Upper lobe of left lung (tissue), 6 donors: ENCODE results near the gene NUDT3. TPM values are rescaled to one million over a fixed set of nuclear protein-coding genes. Genes with fewer than 3 reads are reported as not detected.
"Not testable (repeated sequence)": the region's sequence is repeated elsewhere in the genome, so short reads cannot be mapped to it uniquely, and the experiment has no call there.

Source experiments
- ATAC-seq, 2 donors: fragments of 200-7000 bp; cut with Tn5 transposase; one replicate each; pipeline ENCODE4 v1.9.1; 2022; ENCODE audit warnings: mild to moderate bottlenecking in 2 of 2, moderate library complexity in 2 of 2; ENCODE audit not compliant: low FRiP score in 2 of 2
- DNase-seq, 2 donors: peaks; one replicate each; pipeline ENCODE4 v3.0.0-alpha.2; 2019 to 2020
- H3K27ac ChIP-seq, 4 donors: fragments of 200-600 bp; sonication (generic); one replicate each; pipeline ENCODE4 v1.5.1; 2016 to 2019
- H3K27me3 ChIP-seq, 4 donors: fragments of 200-600 bp; sonication (generic); one replicate each; pipeline ENCODE4 v1.5.1; 2017 to 2019
- H3K36me3 ChIP-seq, 4 donors: fragments of 200-600 bp; sonication (generic); one replicate each; pipeline ENCODE4 v1.5.1; 2016 to 2019
- H3K4me1 ChIP-seq, 4 donors: fragments of 200-600 bp; sonication (generic); one replicate each; pipeline ENCODE4 v1.5.1; 2018 to 2019
- H3K4me3 ChIP-seq, 4 donors: fragments of 200-600 bp; sonication (generic); one replicate each; pipeline ENCODE4 v1.5.1; 2017 to 2019; ENCODE audit warnings: mild to moderate bottlenecking in 2 of 4, moderate library complexity in 1 of 4
- H3K9me3 ChIP-seq, 4 donors: fragments of 200-600 bp; sonication (generic); one replicate each; pipeline ENCODE4 v1.5.1; 2018 to 2019
- CTCF ChIP-seq, 6 experiments: fragments of 450-650 bp in 4 of 6; fragments of 200-600 bp in 2 of 6; sonication (generic) in 2 of 6; IDR thresholded peaks; one replicate each; pipeline ENCODE4 v1.5.1; 2016 to 2019; ENCODE audit warnings: antibody characterized with exemption in 6 of 6
- EP300 ChIP-seq, 4 donors: sonication (generic); formaldehyde crosslinking; IDR thresholded peaks; one replicate each; pipeline ENCODE4 v1.5.1; 2017; ENCODE audit warnings: antibody characterized with exemption in 4 of 4, control low read depth in 2 of 4
- POLR2A ChIP-seq, 4 donors: fragments of 450-650 bp; IDR thresholded peaks; one replicate each; pipeline ENCODE4 v1.5.1; 2016 to 2017; ENCODE audit warnings: antibody characterized with exemption in 4 of 4, mild to moderate bottlenecking in 2 of 4
- POLR2AphosphoS5 ChIP-seq, 2 donors: sonication (generic); formaldehyde crosslinking; IDR thresholded peaks; one replicate each; pipeline ENCODE4 v1.5.1; 2017; ENCODE audit warnings: antibody characterized with exemption in 2 of 2
- WGBS, 2 donors: methylation state at CpG; one replicate each; pipeline ENCODE4 v1.1.5; 2017 to 2018; 5-methylcytosine and 5-hydroxymethylcytosine counted together
- total RNA-seq, 6 donors: library from RNA; depleted of rRNA in 4 of 6; stranded (reverse); fragments of >200 nt in 4 of 6; gene quantifications; one replicate each; pipeline versions ENCODE4 v1.1.0 to v1.2.1, GENCODE V29; 2016 to 2021
- donor health status: DM: no; HTN: no; CAD: no; lungs with moderate emphysema.
- donor health status: DM: no; HTN: yes; CAD: no; lungs with severe emphysema.

Gene NUDT3
- total RNA-seq, 6 donors from 2014 or later, result 15.1 to 32.7 (median 26.0) TPM

DNA sequence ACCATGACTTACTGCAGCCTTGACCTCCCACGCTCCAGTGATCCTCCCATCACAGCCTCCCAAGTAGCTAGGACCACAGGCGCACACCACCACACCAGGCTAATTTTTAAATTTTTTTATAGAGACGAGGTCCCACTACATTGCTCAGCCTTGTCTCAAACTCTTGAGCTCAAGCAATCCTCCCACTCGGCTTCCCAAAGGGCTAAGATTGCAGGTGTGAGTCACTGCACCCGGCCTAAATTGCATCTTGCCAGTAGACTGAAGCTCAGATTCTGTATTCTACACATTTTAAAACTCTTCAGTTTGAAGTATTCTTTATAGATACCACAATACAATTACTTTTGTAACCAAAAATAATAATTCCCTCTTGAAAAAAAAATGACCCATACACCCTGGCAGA is 11.4 kb downstream of the NUDT3 start:
- ATAC-seq (no peak), DNase-seq (no peak)
- no peaks in the 10 kb centered on the region for H3K9me3 ChIP-seq
- H3K36me3 ChIP-seq, result no peaks in the 10 kb centered on the region
- WGBS, 2 donors, result 93 to 96% methylated on average over 5 of the region's 5 CpGs
- H3K4me3 ChIP-seq, result no peak overlapping the region
- no peak for TF ChIP-seq EP300 (IDR thresholded peaks at IDR 0.05)
- no peak for TF ChIP-seq POLR2A (IDR thresholded peaks at IDR 0.05)
- TF ChIP-seq POLR2AphosphoS5 (IDR thresholded peaks at IDR 0.05), result no peak
- TF ChIP-seq CTCF (IDR thresholded peaks at IDR 0.05), result no peak
- H3K27ac ChIP-seq, result no peak overlapping the region
- peaks cover 13 to 32% (median 20%) of the 10 kb centered on the region in 4 donors for H3K4me1 ChIP-seq
- H3K27me3 ChIP-seq, result no peaks in the 10 kb centered on the region

DNA sequence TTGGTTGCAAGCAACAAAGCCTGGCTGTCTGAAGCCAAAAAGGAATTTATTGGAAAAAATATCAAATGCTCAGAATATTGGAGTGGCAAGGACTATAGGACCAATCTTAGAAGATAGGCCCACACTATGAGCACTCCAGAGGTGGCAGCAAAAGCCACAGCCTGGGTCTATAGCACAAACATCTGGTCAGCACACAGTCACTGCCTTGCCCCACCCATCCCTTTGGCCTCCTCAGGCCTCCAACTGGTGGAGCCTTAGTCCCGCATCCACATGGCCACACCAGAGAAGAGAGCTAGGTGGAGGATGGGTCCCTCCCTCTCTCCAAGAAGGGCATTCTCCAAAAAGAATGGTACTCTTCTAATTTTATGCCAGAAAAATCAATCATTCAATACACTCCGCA is 14.0 kb downstream of the NUDT3 start:
- ATAC-seq, result peak in 1 of 2 donors; percentile 30
- H3K27me3 ChIP-seq, result no peaks in the 10 kb centered on the region
- DNase-seq, result no peak
- 100% methylated on average over 2 of the region's 2 CpGs for WGBS, 2 donors
- no peaks in the 10 kb centered on the region for H3K36me3 ChIP-seq
- TF ChIP-seq POLR2A (IDR thresholded peaks at IDR 0.05), result no peak
- no peak for TF ChIP-seq POLR2AphosphoS5 (IDR thresholded peaks at IDR 0.05)
- no peak overlapping the region for H3K27ac ChIP-seq
- H3K9me3 ChIP-seq, result no peaks in the 10 kb centered on the region
- H3K4me1 ChIP-seq, result peaks cover 5 to 20% (median 15%) of the 10 kb centered on the region in 4 donors
- H3K4me3 ChIP-seq, result no peak overlapping the region

DNA sequence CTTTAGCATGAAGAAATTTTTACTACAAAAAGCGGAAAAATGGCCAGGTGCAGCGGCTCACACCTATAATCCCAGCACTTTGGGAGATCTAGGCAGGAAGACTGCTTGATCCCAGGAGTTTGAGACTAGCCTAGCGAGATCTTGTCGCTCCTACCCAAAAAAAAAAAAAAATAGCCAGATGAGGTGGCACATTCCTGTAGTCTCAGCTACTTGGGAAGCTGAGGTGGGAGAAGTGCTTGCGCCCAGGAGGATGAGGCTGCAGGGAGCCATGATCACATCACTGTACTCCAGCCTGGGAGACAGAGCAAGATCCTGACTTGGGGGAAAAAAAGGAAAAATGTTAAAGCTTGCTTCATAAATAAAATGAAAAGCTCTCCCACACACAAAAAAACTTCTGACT is 14.5 kb downstream of the NUDT3 start:
- Histone ChIP-seq H3K27me3 (no peaks in the 10 kb centered on the region), H3K9me3 (no peaks in the 10 kb centered on the region), H3K4me1 (peaks cover 3 to 18% (median 12%) of the 10 kb centered on the region in 4 donors), H3K36me3 (no peaks in the 10 kb centered on the region), H3K4me3 (no peak overlapping the region), H3K27ac (no peak overlapping the region)
- DNase-seq (no peak), ATAC-seq (no peak)
- 96 to 97% methylated on average over 5 of the region's 5 CpGs for WGBS, 2 donors
- no peak for TF ChIP-seq EP300 (IDR thresholded peaks at IDR 0.05)
- no peak for TF ChIP-seq POLR2AphosphoS5 (IDR thresholded peaks at IDR 0.05)
- TF ChIP-seq POLR2A (IDR thresholded peaks at IDR 0.05), result no peak
- TF ChIP-seq CTCF (IDR thresholded peaks at IDR 0.05), result no peak

DNA sequence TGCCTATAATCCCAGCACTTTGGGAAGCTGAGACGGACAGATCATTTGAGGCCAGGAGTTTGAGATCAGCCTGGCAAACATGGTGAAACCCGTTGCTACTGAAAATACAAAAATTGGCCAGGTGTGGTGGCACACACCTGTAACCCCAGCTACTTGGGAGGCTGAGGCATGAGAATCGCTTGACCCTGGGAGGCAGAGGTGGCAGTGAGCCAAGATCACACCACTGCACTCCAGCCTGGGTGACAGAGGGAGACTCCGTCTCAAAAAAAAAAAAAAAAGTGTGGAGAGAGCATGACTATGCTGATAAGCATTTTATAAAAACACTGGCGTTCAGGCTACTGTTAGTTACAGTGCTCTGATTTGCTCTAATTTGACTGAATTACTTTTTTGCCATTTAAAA is 14.9 kb downstream of the NUDT3 start:
- DNase-seq, ATAC-seq, H3K9me3 ChIP-seq, H3K27me3 ChIP-seq, H3K27ac ChIP-seq, H3K4me3 ChIP-seq, H3K36me3 ChIP-seq: not testable (repeated sequence)
- H3K4me1 ChIP-seq, result peaks cover 3 to 16% (median 10%) of the 10 kb centered on the region in 4 donors
- WGBS, 2 donors, result 88 to 92% methylated on average over 5 of the region's 5 CpGs

DNA sequence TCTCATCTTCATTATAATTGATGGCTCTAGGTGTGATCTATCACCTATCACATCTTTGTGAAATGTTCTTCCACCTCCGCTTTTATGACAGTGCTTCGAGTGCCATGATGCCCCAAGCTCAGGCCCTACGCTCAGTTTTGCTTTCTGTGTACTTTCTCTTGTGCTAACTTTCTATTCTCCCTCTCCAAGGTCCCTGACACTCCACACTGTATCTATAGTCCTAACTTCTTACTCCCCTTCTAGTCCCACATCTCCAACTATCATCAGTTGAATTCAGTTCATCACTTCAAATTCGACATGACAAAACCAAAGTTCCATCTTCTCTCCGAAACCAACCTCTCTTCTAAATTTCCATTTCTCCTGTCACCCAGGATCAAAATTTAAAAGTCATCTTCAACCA is 16.6 kb downstream of the NUDT3 start:
- Histone ChIP-seq H3K27ac (no peak overlapping the region), H3K36me3 (no peaks in the 10 kb centered on the region), H3K4me1 (peaks cover 3 to 19% (median 12%) of the 10 kb centered on the region in 4 donors), H3K9me3 (no peaks in the 10 kb centered on the region), H3K27me3 (no peaks in the 10 kb centered on the region), H3K4me3 (no peak overlapping the region)
- no peak for TF ChIP-seq CTCF (IDR thresholded peaks at IDR 0.05)
- no peak for TF ChIP-seq POLR2AphosphoS5 (IDR thresholded peaks at IDR 0.05)
- no peak for TF ChIP-seq EP300 (IDR thresholded peaks at IDR 0.05)
- TF ChIP-seq POLR2A (IDR thresholded peaks at IDR 0.05), result no peak
- DNase-seq, result no peak
- no peak for ATAC-seq
- WGBS, 2 donors, result 95 to 97% methylated on average over 5 of the region's 5 CpGs

- Histone ChIP-seq H3K4me3 (no peak overlapping the region), H3K36me3 (no peaks in the 10 kb centered on the region), H3K4me1 (peaks cover 14 to 31% (median 18%) of the 10 kb centered on the region in 4 donors), H3K9me3 (no peaks in the 10 kb centered on the region), H3K27ac (peak overlapping the region in 3 of 4 donors; percentile 0 to 58 (median 49)), H3K27me3 (no peaks in the 10 kb centered on the region)
- DNase-seq, result no peak
- peak in 1 of 2 donors; percentile 22 for ATAC-seq
- TF ChIP-seq POLR2AphosphoS5 (IDR thresholded peaks at IDR 0.05) (no peak), EP300 (IDR thresholded peaks at IDR 0.05) (no peak), POLR2A (IDR thresholded peaks at IDR 0.05) (no peak), CTCF (IDR thresholded peaks at IDR 0.05) (no peak)
- WGBS, 2 donors, result 66 to 76% methylated on average over 4 of the region's 4 CpGs
These were observed 18.0 kb downstream of the NUDT3 start for GRCh38 chr6:34374508-34374907.
